HG03558 (cell line): Measurements from ENCODE around the gene ANKRD24.
"Not testable (repeated sequence)": the region's sequence is repeated elsewhere in the genome, so short reads cannot be mapped to it uniquely, and the experiment has no call there.

Experiments used
- ATAC-seq: cut with Tn5 transposase; IDR thresholded peaks from one replicate; pipeline ENCODE4 v1.9.1; 2021; ENCODE audit warnings: moderate number of reproducible peaks; ENCODE audit not compliant: unreplicated experiment; ENCODE audit errors: extremely low read depth

Gene ANKRD24

GRCh38 chr19:4264812-4265211 is 82.3 kb downstream of the ANKRD24 start:
- ATAC-seq: no peak

DNA sequence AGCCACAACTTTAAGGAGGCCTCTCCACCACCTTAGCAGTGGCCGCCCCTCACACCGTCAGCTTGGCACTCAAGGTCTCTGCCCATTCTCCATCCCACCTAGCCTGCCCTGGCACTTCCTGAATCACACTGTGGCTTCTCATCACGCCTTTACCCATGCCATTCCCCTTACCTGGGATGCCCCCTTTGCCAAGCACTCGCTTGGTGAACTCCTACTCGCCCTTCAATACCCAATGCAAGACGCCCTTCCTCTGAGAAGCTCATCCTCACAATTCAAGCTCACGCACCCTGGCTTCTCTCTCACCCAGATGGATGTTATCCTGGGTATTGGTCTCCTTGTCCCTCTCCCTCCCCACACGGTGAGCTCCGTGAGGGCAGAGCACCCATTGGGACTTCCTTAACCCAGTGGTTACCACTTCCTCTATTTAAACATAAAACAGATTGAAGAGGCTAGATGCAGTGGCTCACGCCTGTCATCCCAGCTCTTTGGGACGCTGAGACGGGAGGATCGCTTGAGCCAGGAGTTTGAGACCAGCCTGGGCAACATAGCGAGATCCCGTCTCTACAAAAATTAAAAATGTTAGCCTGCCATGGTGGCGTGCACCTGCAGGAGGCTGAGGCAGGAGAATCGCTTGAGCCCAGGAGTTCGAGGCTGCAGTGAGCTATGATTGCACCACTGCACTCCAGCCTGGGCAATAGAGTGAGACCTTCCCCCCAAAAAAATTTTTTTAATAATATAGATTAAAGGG is 83.9 kb downstream of the ANKRD24 start:
- no peak for ATAC-seq

DNA sequence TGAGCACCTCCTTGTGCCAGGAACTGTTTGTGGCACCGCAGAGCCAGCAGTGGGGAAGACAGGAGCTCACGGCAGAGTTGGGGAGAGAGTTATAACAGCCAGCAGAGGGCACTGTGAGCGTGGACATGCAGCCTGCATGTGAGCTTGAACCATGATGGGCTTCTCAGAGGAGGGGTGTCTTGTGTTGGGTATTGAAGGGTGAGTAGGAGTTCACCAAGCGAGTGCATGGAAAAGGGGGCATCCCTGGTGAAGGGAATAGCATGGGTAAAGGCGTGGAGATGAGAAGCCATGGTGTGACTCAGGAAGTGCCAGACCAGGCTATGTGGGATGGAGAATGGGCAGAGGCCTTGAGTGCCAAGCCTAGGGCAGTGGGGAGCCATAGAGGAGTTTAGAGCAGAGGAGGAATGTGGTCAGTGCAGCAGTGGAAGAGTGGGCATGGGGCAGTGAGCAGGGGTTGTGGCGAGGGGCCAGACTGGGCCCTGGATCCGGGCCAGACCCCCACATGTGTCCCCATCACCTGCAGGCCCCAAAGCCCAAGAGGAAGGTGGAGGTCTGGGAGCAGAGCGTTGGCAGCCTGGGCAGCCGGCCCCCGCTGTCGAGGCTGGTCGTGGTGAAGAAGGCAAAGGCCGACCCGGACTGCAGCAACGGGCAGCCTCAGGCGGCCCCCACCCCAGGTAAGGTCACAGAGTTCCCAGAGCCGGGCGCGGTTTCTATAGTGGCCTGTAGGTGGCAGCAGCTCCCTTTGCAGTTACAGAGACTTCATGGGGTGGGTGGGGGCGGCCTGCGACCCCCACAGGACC is 84.8 kb downstream of the ANKRD24 start:
- no peak for ATAC-seq

- ATAC-seq: no peak
Measured at GRCh38 chr19:4267901-4268815, 85.7 kb downstream of the ANKRD24 start.

DNA sequence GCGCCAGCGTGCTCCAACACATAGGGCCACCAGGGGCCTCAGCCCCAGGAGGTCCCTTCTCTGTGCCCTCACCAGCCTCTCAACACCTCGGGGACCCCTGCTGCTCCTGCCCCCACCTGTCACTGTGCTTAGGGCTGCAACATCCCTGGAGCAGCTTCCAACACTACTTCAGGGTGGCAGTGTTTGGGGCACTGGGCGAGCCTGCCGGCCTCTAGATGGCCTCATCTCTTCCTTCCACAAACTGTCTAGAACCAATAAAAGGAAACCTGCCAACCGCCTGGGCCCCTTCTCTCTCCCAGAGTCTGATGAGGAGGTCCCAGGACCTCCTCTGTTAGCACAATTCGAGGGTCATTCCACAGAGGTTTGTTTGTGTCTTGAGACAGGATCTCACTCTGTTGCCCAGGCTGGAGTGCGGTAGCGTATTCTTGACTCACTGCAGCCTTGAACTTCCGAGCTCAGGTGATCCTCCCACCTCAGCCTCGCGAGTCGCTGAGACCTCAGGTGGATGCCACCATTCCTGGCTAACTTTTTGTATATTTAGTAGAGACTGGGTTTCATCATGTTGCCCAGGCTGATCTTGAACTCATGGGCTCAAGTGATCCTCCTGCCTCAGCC is 86.4 kb downstream of the ANKRD24 start:
- no peak for ATAC-seq

DNA sequence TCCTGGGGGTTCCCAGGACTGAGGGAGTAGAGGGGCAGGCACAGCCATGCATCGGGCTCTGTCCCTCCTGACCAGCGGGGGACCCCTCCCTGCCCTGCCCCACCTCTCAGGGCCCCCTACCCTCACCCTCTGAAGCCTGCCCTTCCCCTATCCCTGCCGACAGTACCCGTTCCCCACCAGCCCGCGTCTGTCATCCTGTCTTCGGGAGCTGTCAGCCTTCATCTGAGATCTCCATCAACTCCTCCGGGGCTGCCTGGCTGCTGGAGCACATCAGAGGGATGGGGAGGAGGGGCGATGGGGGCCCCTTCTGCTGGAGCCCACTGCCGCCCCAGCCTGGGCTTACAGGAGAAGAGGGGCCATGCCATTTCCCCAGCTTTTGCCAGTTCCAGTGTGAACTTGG is 90.4 kb downstream of the ANKRD24 start:
- no peak for ATAC-seq

GRCh38 chr19:4274321-4274686 is 91.8 kb downstream of the ANKRD24 start:
- not testable (repeated sequence) for ATAC-seq
